T-helper 2 cell treated with Interferon-gamma antibody and Interleukin-4, amounts not matched to agents 5 μg/mL and 100 μg/mL, for 36 hours (primary cell): ENCODE results near the gene RUSC1.
A peak's percentile ranks its signal among the peaks of the same experiment; 100 is the strongest.

Experiments
- DNase-seq: peaks from one replicate; pipeline ENCODE4 v3.0.0; 2021; ENCODE audit warnings: low spot score
- H3K27ac Mint-ChIP-seq: one replicate; pipeline ENCODE4 v1.8.0; 2021; ENCODE audit warnings: mild to moderate bottlenecking, mixed read lengths
- H3K27me3 Mint-ChIP-seq: one replicate; pipeline ENCODE4 v1.8.0; 2021; ENCODE audit warnings: low read depth, mixed read lengths
- H3K36me3 Mint-ChIP-seq: one replicate; pipeline ENCODE4 v1.8.0; 2021; ENCODE audit warnings: low read depth, mixed read lengths
- H3K4me1 Mint-ChIP-seq: one replicate; pipeline ENCODE4 v1.8.0; 2021; ENCODE audit warnings: low read depth, mixed read lengths
- H3K4me3 Mint-ChIP-seq: one replicate; pipeline ENCODE4 v1.8.0; 2022; ENCODE audit warnings: mild to moderate bottlenecking, moderate library complexity, mixed read lengths
- H3K9me3 Mint-ChIP-seq: one replicate; pipeline ENCODE4 v1.8.0; 2021; ENCODE audit warnings: mixed read lengths

RUSC1 gene

DNA sequence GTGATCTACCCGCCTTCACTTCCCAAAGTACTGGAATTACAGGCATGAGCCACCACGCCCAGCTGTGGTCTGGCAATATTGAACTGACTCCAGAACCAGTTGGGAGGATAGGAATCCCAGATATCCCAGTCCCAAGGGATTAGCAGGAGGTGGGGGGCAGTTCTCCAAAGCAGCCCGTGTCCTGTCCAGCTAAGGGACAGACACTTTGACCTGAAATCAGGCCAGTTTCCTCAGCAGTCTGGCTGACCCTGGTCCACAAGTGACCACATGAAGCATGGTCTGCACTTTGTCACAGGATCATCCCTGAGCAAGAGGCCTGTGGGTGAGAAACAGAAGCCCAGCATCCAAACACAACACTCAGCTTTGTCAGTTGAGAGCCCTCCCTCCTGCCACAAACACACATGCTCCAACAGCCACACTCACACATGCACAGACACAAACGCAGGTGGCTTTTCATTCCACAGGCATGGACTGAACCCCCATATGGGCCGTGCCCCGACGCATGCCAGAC lies 14.8 kb upstream of the RUSC1 start:
- Mint-ChIP-seq H3K9me3 (no peaks in the 10 kb centered on the region), H3K4me1 (peaks cover 11% of the 10 kb centered on the region), H3K4me3 (no peak overlapping the region), H3K27me3 (no peaks in the 10 kb centered on the region), H3K36me3 (peaks cover 18% of the 10 kb centered on the region), H3K27ac (no peak overlapping the region)
- DNase-seq = no peak

- no peaks in the 10 kb centered on the region for H3K27me3 Mint-ChIP-seq
- peak overlapping the region; percentile 42 for H3K4me3 Mint-ChIP-seq
- H3K4me1 Mint-ChIP-seq = peaks cover 18% of the 10 kb centered on the region
- no peaks in the 10 kb centered on the region for H3K9me3 Mint-ChIP-seq
- DNase-seq = no peak
- peak overlapping the region; percentile 55 for H3K27ac Mint-ChIP-seq
- H3K36me3 Mint-ChIP-seq = peaks cover 28% of the 10 kb centered on the region
Observed at GRCh38 chr1:155307247-155307740, 13.4 kb upstream of the RUSC1 start.

- DNase-seq = peak; percentile 99
- peak within 1 kb of the TSS; percentile 95 for H3K27ac Mint-ChIP-seq
- H3K4me1 Mint-ChIP-seq = peaks cover 26% of the 10 kb centered on the region
- H3K9me3 Mint-ChIP-seq = no peaks in the 10 kb centered on the region
- no peaks in the 10 kb centered on the region for H3K27me3 Mint-ChIP-seq
- peak within 1 kb of the TSS; percentile 98 for H3K4me3 Mint-ChIP-seq
- peaks cover 40% of the 10 kb centered on the region for H3K36me3 Mint-ChIP-seq
Observed at GRCh38 chr1:155308493-155309422, 11.9 kb upstream of the RUSC1 start, which contains the start of gene FDPS. Gene FDPS (plus strand): TSS chr1:155308866. CDS start chr1:155309790, 924 bp downstream.

- Mint-ChIP-seq H3K4me1 (peaks cover 26% of the 10 kb centered on the region), H3K4me3 (peak overlapping the region; percentile 98), H3K27me3 (no peaks in the 10 kb centered on the region), H3K36me3 (peaks cover 42% of the 10 kb centered on the region), H3K27ac (peak overlapping the region; percentile 95), H3K9me3 (no peaks in the 10 kb centered on the region)
- DNase-seq = no peak
Observed at GRCh38 chr1:155309423-155310021, 11.2 kb upstream of the RUSC1 start.

GRCh38 chr1:155313261-155313660 lies 7.4 kb upstream of the RUSC1 start:
- H3K36me3 Mint-ChIP-seq = peaks cover 56% of the 10 kb centered on the region
- no peak overlapping the region for H3K4me3 Mint-ChIP-seq
- no peaks in the 10 kb centered on the region for H3K9me3 Mint-ChIP-seq
- H3K27me3 Mint-ChIP-seq = no peaks in the 10 kb centered on the region
- DNase-seq = no peak
- H3K4me1 Mint-ChIP-seq = peaks cover 29% of the 10 kb centered on the region
- H3K27ac Mint-ChIP-seq = peak overlapping the region; percentile 34

- H3K9me3 Mint-ChIP-seq = no peaks in the 10 kb centered on the region
- H3K27ac Mint-ChIP-seq = peak overlapping the region; percentile 45
- no peak for DNase-seq
- peaks cover 51% of the 10 kb centered on the region for H3K36me3 Mint-ChIP-seq
- no peak overlapping the region for H3K4me3 Mint-ChIP-seq
- H3K4me1 Mint-ChIP-seq = peaks cover 35% of the 10 kb centered on the region
- no peaks in the 10 kb centered on the region for H3K27me3 Mint-ChIP-seq
Observed at GRCh38 chr1:155316922-155317321, 3.8 kb upstream of the RUSC1 start.

DNA sequence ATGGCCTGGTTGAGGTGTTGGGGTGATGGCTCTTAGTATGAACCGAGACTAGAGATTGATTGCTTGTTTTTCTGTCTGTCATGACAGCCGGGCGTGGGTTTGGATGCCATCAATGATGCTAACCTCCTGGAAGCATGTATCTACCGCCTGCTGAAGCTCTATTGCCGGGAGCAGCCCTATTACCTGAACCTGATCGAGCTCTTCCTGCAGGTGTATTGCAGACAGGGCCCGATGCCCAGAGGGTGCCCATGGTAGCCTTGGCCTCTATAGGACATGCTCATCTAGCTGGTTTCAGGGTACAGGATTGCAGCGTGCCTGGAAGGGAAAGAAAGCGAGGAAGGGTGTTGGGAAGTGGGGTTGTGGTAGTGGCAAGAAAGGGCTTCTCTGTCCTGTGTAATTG lies 2.6 kb upstream of the RUSC1 start:
- H3K9me3 Mint-ChIP-seq = no peaks in the 10 kb centered on the region
- no peaks in the 10 kb centered on the region for H3K27me3 Mint-ChIP-seq
- peaks cover 38% of the 10 kb centered on the region for H3K4me1 Mint-ChIP-seq
- H3K36me3 Mint-ChIP-seq = peaks cover 41% of the 10 kb centered on the region
- no peak overlapping the region for H3K4me3 Mint-ChIP-seq
- no peak for DNase-seq
- H3K27ac Mint-ChIP-seq = no peak overlapping the region

DNA sequence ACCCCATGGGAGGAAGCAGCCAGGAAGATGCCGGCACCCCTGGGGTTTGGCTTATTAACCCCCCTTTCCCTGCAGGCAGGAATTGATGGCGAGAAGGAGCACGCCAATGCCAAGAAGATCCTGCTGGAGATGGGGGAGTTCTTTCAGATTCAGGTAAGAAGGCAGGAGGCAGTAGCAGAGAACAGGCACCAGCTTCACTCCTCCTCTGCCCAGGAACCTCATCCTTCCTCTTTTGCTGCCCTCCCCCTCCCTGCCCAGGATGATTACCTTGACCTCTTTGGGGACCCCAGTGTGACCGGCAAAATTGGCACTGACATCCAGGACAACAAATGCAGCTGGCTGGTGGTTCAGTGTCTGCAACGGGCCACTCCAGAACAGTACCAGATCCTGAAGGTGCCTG lies 1.2 kb upstream of the RUSC1 start:
- H3K9me3 Mint-ChIP-seq = no peaks in the 10 kb centered on the region
- no peak for DNase-seq
- peaks cover 32% of the 10 kb centered on the region for H3K4me1 Mint-ChIP-seq
- peak overlapping the region; percentile 16 for H3K4me3 Mint-ChIP-seq
- peak overlapping the region; percentile 68 for H3K27ac Mint-ChIP-seq
- no peaks in the 10 kb centered on the region for H3K27me3 Mint-ChIP-seq
- H3K36me3 Mint-ChIP-seq = peaks cover 34% of the 10 kb centered on the region

GRCh38 chr1:155320252-155320651 lies 442 bp upstream of the RUSC1 start:
- Mint-ChIP-seq H3K36me3 (peaks cover 29% of the 10 kb centered on the region), H3K4me3 (peak overlapping the region; percentile 68), H3K4me1 (peaks cover 32% of the 10 kb centered on the region), H3K27ac (peak overlapping the region; percentile 68), H3K9me3 (no peaks in the 10 kb centered on the region), H3K27me3 (no peaks in the 10 kb centered on the region)
- DNase-seq = no peak

- no peak for DNase-seq
- Mint-ChIP-seq H3K36me3 (peaks cover 27% of the 10 kb centered on the region), H3K4me1 (peaks cover 34% of the 10 kb centered on the region)
Observed at GRCh38 chr1:155321639-155322503, 1.2 kb downstream of the RUSC1 start.

DNA sequence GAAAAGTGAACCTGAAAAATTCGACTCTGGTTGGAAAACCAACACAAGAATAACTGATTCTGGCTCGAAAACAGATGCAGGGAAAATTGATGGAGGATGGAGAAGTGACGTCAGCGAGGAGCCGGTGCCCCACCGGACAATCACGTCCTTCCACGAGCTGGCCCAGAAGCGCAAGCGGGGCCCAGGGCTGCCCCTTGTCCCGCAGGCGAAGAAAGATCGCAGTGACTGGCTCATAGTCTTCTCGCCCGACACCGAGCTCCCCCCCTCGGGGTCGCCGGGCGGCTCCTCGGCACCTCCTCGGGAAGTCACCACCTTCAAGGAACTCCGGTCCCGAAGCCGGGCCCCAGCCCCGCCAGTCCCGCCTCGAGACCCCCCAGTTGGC lies 1.9 kb downstream of the RUSC1 start:
- Mint-ChIP-seq H3K27ac (no peak overlapping the region), H3K4me1 (peaks cover 36% of the 10 kb centered on the region), H3K4me3 (peak overlapping the region; percentile 69), H3K27me3 (no peaks in the 10 kb centered on the region), H3K36me3 (peaks cover 27% of the 10 kb centered on the region), H3K9me3 (no peaks in the 10 kb centered on the region)
- DNase-seq = no peak

More at GRCh38 chr1:155321639-155322503, 1.2 kb downstream of the RUSC1 start:
- Mint-ChIP-seq H3K4me3 (peak overlapping the region; percentile 69), H3K27me3 (no peaks in the 10 kb centered on the region), H3K9me3 (no peaks in the 10 kb centered on the region), H3K27ac (no peak overlapping the region)

DNA sequence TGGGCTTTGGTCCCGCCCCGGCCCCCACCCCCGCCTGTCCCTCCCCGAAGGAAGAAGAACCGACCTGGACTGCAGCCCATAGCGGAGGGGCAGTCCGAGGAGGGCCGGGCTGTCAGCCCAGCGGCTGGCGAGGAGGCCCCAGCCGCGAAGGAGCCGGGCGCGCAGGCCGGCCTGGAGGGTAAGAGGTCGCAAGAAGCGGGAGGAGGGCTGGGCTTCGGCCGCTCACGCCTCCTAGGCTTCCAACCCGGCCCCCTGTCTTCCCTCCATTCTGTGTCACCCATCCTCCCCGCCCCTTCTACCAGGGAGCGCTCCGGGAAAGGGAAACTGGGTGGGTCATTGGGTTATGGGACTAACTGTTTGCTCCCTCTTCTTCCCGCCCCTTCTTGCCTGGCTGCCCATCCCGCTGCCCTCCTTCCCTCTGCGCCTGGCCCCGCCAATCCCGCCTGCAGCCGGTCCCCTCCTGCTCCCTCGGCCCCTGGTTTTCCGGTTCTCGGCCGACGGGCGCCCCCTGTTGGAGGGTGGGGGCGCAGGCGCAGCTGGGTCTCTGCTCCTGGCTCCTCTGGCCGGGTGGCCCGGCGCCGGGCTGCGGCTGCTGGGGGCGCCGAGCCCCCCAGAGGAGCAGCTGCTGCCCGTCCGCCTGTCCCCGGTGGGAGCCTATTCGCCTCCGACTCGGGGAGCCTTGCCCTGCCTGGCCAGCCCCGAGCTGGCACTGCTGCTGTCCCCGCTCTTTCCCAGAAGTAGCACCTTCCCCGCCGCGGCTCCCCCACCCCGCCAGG lies 2.4 kb downstream of the RUSC1 start:
- peak; percentile 86 for DNase-seq
- Mint-ChIP-seq H3K27ac (peak overlapping the region; percentile 45), H3K36me3 (peaks cover 21% of the 10 kb centered on the region), H3K4me3 (peak overlapping the region; percentile 86), H3K9me3 (no peaks in the 10 kb centered on the region), H3K4me1 (peaks cover 37% of the 10 kb centered on the region), H3K27me3 (no peaks in the 10 kb centered on the region)

- Mint-ChIP-seq H3K9me3 (no peaks in the 10 kb centered on the region), H3K4me3 (peak overlapping the region; percentile 86), H3K27ac (peak overlapping the region; percentile 87), H3K4me1 (peaks cover 35% of the 10 kb centered on the region), H3K36me3 (peaks cover 17% of the 10 kb centered on the region), H3K27me3 (no peaks in the 10 kb centered on the region)
- peak; percentile 82 for DNase-seq
Observed at GRCh38 chr1:155323729-155324036, 3.0 kb downstream of the RUSC1 start.
